ENCODE data around the gene ARSI. TPM values are rescaled to one million over a fixed set of nuclear protein-coding genes. Genes with fewer than 3 reads are reported as not detected.
"Not testable (repeated sequence)": the region's sequence is repeated elsewhere in the genome, so short reads cannot be mapped to it uniquely, and the experiment has no call there.

The ARSI gene
- total RNA-seq, 4 donors from 2014 or later, result 7.3 to 17.0 (median 8.1) TPM

DNA sequence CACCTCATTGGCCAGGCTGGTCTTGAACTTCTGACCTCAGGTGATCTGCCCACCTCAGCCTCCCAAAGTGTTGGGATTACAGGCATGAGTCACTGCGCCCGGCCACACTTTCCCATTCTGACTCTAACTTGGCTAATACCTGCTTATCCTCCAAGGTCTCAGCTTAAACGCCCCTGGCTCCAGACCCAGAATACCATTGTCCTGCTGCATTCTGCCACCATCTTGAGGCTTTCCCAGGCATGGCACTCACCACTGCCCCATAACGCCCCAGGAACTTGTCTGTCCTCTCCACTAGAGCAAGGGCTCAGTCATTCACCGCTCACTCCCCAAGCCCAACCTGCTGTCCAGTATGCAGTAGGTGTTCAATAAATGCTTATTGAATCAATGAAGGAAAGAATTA lies 53.0 kb downstream of the ARSI start:
- Histone ChIP-seq H3K27ac (no peak overlapping the region), H3K4me1 (peaks cover 0 to 20% (median 3%) of the 10 kb centered on the region in 4 donors), H3K4me3 (no peak overlapping the region), H3K36me3 (no peaks in the 10 kb centered on the region), H3K27me3 (no peaks in the 10 kb centered on the region), H3K9me3 (no peaks in the 10 kb centered on the region)
- WGBS, 2 donors, result 88 to 92% methylated on average over 5 of the region's 5 CpGs
- TF ChIP-seq, protein P1, sequence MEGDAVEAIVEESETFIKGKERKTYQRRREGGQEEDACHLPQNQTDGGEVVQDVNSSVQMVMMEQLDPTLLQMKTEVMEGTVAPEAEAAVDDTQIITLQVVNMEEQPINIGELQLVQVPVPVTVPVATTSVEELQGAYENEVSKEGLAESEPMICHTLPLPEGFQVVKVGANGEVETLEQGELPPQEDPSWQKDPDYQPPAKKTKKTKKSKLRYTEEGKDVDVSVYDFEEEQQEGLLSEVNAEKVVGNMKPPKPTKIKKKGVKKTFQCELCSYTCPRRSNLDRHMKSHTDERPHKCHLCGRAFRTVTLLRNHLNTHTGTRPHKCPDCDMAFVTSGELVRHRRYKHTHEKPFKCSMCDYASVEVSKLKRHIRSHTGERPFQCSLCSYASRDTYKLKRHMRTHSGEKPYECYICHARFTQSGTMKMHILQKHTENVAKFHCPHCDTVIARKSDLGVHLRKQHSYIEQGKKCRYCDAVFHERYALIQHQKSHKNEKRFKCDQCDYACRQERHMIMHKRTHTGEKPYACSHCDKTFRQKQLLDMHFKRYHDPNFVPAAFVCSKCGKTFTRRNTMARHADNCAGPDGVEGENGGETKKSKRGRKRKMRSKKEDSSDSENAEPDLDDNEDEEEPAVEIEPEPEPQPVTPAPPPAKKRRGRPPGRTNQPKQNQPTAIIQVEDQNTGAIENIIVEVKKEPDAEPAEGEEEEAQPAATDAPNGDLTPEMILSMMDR (IDR thresholded peaks at IDR 0.05), result no peak
- TF ChIP-seq POLR2A (IDR thresholded peaks at IDR 0.05) (no peak), EP300 (IDR thresholded peaks at IDR 0.05) (no peak)
- no peak for DNase-seq (ENCODE audit: low spot score in 2 of 2)

DNA sequence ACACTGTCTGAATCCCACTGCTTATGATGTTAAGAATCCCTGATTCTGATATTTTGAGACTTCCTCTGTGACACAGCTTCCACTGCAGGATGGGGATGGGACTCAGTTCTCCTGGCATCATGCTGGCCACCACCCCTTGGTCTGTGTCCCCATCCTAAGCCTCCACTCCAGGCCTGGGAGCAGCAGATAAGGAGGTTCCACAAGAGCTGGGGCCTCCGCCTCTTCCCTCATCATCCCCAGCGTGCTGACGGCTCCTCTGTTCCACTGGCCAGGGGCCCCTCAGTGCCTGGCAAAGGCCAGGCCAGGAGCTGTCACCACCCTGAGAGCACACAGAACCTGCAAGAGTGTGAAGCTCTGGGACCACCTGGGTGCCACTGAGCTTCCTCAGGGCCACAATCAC lies 53.8 kb downstream of the ARSI start:
- Histone ChIP-seq H3K9me3 (no peaks in the 10 kb centered on the region), H3K4me3 (no peak overlapping the region), H3K27ac (no peak overlapping the region), H3K4me1 (peaks cover 0 to 23% (median 2%) of the 10 kb centered on the region in 4 donors), H3K36me3 (no peaks in the 10 kb centered on the region), H3K27me3 (no peaks in the 10 kb centered on the region)
- DNase-seq (ENCODE audit: low spot score in 2 of 2), result no peak
- TF ChIP-seq, protein P1 (IDR thresholded peaks at IDR 0.05), result no peak
- TF ChIP-seq POLR2A (IDR thresholded peaks at IDR 0.05), result no peak
- 89 to 96% methylated on average over 3 of the region's 3 CpGs for WGBS, 2 donors

DNA sequence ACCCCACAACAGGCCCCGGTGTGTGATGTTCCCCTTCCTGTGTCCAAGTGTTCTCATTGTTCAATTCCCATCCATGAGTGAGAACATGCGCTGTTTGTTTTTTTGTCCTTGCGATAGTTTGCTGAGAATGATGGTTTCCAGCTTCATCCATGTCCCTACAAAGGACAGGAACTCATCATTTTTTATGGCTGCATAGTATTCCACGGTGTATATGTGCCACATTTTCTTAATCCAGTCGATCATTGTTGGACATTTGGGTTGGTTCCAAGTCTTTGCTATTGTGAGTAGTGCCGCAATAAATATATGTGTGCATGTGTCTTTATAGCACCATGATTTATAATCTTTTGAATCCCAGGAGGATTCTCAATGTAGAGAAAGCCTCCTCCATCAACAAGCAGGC lies 54.2 kb downstream of the ARSI start:
- not testable (repeated sequence) for H3K27me3 ChIP-seq
- 93 to 94% methylated on average over 6 of the region's 6 CpGs for whole genome bisulfite sequencing, 2 donors

DNA sequence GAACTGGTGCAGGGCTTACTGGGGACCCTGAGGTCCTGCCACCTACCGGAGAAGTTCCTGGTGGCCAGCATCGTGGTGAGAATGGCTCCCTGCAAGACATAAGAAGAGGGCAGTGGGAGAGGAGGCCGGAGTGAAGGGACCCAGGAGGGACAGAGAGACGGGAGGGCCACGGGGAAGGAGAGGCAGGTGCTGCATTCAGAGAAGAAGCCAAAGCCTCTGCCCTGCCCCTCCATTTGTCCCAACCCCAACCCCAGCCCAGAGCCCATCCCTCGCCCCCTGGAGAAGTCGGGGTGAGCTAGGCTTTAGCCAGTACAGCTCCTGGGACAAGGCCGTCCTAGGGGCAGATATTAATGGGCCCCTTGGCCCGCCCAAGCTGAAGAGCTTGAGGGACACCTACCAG lies 55.0 kb downstream of the ARSI start:
- Histone ChIP-seq H3K27me3 (no peaks in the 10 kb centered on the region), H3K9me3 (no peaks in the 10 kb centered on the region), H3K4me3 (no peak overlapping the region), H3K36me3 (no peaks in the 10 kb centered on the region), H3K4me1 (peaks cover 0 to 25% (median 2%) of the 10 kb centered on the region in 4 donors), H3K27ac (no peak overlapping the region)
- 93 to 94% methylated on average over 9 of the region's 9 CpGs for WGBS, 2 donors
- TF ChIP-seq, protein P1 (IDR thresholded peaks at IDR 0.05), result no peak
- no peak for TF ChIP-seq EP300 (IDR thresholded peaks at IDR 0.05)
- no peak for TF ChIP-seq POLR2A (IDR thresholded peaks at IDR 0.05)
- no peak for DNase-seq (ENCODE audit: low spot score in 2 of 2)

More for the DNA sequence above, 54.2 kb downstream of the ARSI start:
- H3K9me3 ChIP-seq; DNase-seq (ENCODE audit: low spot score in 2 of 2); H3K27ac ChIP-seq; H3K36me3 ChIP-seq; H3K4me3 ChIP-seq: not testable (repeated sequence)
- H3K4me1 ChIP-seq, result peaks cover 0 to 25% (median 2%) of the 10 kb centered on the region in 4 donors

DNA sequence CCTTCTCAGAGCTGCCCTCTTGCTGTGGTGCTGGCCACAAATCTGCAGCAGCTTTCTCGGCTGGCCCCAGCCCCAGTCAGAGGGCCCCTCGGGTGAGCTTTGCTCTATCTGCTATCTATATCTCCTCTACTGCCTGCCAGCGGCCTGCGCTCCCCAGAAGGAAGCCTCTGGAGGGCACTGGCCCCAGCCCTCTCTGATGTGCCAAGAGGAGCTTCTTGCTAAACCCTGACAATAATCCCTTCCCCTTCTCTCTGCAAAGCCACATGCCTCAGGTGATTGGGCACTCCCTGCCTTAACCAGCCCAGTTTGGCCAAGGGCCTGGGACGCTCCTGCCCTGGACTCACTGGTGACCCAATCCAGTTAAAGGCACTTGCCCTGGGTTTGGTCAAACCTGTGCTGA lies 55.9 kb downstream of the ARSI start:
- H3K9me3 ChIP-seq, result no peaks in the 10 kb centered on the region
- H3K4me3 ChIP-seq, result no peak overlapping the region
- no peaks in the 10 kb centered on the region for H3K27me3 ChIP-seq
- H3K27ac ChIP-seq, result no peak overlapping the region
- 94 to 95% methylated on average over 4 to 5 of the region's 5 CpGs for WGBS, 2 donors
- no peaks in the 10 kb centered on the region for H3K36me3 ChIP-seq
- DNase-seq (ENCODE audit: low spot score in 2 of 2), result no peak
- H3K4me1 ChIP-seq, result peaks cover 0 to 25% (median 2%) of the 10 kb centered on the region in 4 donors
- TF ChIP-seq POLR2A (IDR thresholded peaks at IDR 0.05) (no peak), EP300 (IDR thresholded peaks at IDR 0.05) (no peak)
- TF ChIP-seq, protein P1 (IDR thresholded peaks at IDR 0.05), result no peak

DNA sequence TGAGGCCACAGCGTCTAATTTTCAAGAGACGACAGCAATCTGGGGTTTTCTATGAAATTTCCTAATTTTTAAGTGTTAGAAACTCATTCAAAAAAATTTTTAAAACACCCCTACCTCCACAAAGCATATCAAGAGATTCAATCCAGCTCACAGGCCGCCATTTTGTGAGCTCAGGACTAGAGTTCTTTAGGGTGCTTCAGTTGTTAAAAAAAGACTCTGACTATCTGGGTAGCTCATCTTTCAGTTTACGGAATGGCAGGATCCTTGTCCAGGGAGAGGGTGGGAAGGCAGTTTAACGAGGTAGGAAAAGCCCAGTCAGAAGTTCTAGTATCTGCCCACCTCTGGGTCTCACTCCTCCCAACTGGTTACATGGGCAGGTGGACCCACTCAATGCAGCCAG lies 56.3 kb downstream of the ARSI start:
- Histone ChIP-seq H3K4me3 (no peak overlapping the region), H3K36me3 (no peaks in the 10 kb centered on the region), H3K27ac (no peak overlapping the region), H3K9me3 (no peaks in the 10 kb centered on the region), H3K27me3 (no peaks in the 10 kb centered on the region), H3K4me1 (peaks cover 0 to 25% (median 2%) of the 10 kb centered on the region in 4 donors)
- TF ChIP-seq, protein P1 (IDR thresholded peaks at IDR 0.05), result no peak
- no peak for TF ChIP-seq POLR2A (IDR thresholded peaks at IDR 0.05)
- no peak for TF ChIP-seq EP300 (IDR thresholded peaks at IDR 0.05)
- DNase-seq (ENCODE audit: low spot score in 2 of 2), result no peak
- WGBS, 2 donors, result 89 to 94% methylated on average over 5 of the region's 5 CpGs

Measured in tibial nerve (tissue), 4 donors.